GM12801 (cell line): ENCODE data around the gene CMTM3.

Source experiments
- TF ChIP-seq, protein P1 (sequence below): IDR thresholded peaks from one replicate; pipeline ENCODE4 v1.5.1; 2011; ENCODE audit warnings: control low read depth; ENCODE audit not compliant: insufficient read length; ENCODE audit errors: extremely low read depth

The CMTM3 gene

GRCh38 chr16:66651474-66651765 lies 46.9 kb downstream of the CMTM3 start:
- TF ChIP-seq, protein P1, sequence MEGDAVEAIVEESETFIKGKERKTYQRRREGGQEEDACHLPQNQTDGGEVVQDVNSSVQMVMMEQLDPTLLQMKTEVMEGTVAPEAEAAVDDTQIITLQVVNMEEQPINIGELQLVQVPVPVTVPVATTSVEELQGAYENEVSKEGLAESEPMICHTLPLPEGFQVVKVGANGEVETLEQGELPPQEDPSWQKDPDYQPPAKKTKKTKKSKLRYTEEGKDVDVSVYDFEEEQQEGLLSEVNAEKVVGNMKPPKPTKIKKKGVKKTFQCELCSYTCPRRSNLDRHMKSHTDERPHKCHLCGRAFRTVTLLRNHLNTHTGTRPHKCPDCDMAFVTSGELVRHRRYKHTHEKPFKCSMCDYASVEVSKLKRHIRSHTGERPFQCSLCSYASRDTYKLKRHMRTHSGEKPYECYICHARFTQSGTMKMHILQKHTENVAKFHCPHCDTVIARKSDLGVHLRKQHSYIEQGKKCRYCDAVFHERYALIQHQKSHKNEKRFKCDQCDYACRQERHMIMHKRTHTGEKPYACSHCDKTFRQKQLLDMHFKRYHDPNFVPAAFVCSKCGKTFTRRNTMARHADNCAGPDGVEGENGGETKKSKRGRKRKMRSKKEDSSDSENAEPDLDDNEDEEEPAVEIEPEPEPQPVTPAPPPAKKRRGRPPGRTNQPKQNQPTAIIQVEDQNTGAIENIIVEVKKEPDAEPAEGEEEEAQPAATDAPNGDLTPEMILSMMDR, result no peak

- TF ChIP-seq, protein P1, result no peak
These were observed 47.5 kb downstream of the CMTM3 start for GRCh38 chr16:66651965-66652364.

DNA sequence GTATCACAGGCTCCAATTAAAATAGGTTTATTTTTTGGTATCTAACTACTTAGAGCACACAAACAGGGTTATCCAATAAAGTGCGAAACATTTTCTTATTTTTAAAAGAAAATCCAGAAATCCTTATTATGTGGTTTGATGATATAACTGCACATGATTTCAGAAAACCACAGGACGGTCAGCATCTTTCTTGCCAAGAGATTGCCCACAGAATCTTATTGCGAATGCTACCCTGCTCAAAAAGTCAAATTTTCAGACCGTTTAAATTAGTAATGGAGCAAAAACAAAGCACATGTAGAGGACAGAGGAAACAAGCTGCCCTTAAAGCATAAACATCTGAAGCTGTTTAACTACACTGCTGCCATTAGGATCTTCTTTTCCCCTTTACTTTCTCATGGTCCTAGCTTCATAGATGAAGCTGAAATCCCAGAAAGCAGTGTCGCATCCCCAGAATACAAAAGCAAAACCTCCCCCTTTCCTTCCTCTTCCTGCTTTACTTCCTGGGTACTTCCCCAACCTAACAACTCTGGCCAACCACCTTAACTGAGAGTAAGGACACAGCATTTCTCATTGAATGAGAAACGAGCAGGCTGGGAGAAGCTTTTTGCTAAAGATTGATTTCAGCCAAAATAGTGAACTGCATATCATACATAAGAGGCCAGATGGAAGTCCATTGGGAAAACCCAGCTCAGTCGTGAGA lies 48.3 kb downstream of the CMTM3 start:
- TF ChIP-seq, protein P1, result no peak

DNA sequence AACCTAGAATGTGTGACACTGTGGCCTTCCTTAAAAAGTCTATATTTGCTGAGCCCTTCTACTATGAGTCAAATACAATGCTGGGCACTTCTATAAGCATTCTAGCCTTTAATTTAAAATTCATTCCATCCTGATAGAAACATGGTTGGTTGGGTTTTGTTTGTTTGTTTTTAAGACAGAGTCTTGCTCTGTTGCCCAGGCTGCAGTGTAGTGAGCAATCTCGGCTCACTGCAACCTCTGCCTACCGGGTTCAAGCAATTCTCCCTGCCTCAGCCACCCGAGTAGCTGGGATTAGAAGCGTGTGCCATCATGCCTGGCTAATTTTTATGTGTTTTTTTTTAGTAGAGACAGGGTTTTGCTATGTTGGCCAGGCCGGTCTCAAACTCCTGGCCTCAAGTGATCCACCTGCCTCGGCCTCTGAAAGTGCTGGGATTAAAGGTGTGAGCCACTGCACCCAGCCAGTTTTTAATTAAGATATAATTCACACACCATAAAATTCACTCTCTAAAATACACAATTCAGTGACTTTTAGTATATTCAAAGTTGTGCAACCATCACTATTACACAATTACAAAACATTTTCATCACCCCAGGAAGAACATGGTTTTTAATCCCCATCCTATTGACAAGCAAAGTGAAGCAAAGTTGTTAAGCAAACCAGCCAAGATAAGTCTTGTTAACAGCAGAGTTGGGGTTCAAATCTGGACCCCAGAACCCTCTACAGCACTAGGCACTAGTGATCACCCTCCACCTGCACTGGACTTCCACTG lies 49.3 kb downstream of the CMTM3 start:
- TF ChIP-seq, protein P1, result no peak

DNA sequence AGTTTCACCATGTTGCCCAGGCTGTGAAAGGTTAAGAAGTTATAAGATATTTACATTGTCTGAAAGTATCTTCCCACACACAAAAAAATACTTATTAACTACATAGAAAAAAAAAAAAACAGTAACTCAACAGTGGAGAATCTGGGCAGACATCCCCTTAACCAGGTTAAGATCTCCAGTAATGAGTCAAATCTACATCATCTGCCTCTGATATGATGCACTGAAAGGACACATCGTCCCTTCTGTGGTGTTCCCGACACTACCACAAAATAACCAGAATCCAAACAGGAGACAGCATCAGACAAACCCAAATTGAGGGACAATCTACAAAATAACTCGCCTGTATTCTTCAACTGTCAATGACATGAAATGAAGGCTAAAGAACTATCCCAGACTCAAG lies 52.0 kb downstream of the CMTM3 start:
- TF ChIP-seq, protein P1, result no peak

DNA sequence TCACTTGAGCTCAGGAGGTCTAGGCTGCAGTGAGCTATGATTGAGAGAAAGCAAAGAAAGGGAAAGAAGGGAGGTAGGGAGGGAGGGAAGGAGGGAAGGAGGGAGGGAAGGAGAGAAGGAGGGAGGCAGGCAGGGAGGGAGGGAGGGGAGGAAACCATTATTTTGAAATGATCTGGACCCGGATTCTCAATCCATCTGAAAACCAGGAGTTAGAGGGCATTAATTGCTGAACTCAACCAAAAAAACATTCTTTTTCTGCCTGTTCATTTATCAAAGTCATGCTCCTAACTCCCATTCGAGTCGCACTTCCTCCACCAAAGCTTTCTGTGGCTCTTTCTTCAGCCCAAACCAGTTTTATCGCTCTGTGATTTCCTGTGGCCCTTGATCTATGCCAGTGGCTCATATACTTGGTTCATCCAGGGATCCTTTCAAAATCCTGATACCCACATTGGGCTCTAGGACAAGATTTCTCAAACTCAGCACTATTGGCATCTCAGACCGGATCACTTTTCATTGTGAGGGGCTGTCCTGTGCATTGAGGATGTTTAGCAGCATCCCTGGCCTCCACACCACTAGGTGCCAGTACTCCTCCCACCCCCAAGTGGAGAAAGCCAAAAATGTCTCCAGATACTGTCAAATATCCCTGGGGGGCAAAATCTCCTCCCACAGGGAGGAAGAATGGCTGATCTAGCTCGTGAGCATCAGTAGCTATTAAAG lies 53.8 kb downstream of the CMTM3 start:
- TF ChIP-seq, protein P1, result no peak

GRCh38 chr16:66658860-66659190 lies 54.3 kb downstream of the CMTM3 start:
- TF ChIP-seq, protein P1, result no peak
